Stimulated activated CD8-positive, alpha-beta memory T cell treated with anti-CD3 and anti-CD28 coated beads, Interleukin-7, amount 100 ng/mL, for 48 hours (primary cell): ENCODE results near the gene GPR143.

Experiments
- DNase-seq, 2 donors: peaks; one replicate each; pipeline ENCODE4 v3.0.0-alpha.2; 2020; ENCODE audit warnings: low read depth in 1 of 2; ENCODE audit errors: extremely low read depth in 1 of 2

GPR143 gene

GRCh38 chrX:9676306-9676705 lies 89.3 kb downstream of the GPR143 start:
- DNase-seq, result no peak
